Measurements from ENCODE around the gene TNFRSF1B.
"Not testable (repeated sequence)": the region's sequence is repeated elsewhere in the genome, so short reads cannot be mapped to it uniquely, and the experiment has no call there.

The TNFRSF1B gene

DNA sequence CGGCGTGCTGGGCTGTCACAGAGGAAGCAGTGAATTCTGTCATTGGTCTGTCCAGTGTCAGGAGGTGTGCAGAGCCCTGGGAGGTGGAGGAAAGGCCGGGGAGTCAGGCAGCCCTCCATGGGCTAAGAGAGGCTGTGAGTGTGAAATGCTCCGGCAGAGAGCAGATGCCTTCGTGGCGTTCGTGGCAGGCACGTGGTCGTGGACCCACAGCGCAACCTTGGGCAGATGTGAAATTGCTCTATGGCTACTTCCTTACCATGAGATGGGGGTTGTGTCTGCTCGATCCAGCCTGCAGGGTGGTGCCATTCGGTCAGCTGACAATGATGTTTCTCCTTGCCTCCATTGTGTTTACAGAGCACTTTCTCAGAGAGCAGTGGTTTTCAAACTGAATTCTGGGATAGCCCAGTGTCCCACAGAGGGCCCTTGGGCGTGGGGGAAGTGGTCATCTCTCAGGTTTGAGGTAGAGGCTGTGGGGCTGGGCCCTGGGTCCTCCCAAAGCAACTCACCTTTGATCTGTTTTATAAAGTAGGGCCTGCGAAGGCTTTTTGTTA is 27.9 kb downstream of the TNFRSF1B start:
- no peak for DNase-seq

DNA sequence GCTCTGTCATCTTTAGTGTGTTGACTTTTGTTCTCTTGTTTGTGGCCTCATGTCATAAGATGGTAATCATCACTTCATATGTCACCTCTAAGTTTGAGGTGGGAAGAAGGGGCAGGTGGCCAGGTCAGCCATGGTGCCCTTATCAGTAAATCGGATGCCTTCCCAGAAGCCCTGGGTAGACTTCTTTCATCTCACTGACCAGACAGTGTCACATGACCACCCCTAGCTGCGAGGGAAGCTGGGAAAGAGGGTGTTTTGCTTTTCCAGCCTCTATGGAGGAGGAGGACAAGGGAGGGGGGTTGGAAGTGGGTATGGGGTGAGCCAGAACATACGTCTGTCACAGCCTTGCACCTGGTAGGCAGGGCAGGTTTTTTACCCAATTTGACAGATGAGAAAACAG is 28.6 kb downstream of the TNFRSF1B start:
- DNase-seq: no peak

DNA sequence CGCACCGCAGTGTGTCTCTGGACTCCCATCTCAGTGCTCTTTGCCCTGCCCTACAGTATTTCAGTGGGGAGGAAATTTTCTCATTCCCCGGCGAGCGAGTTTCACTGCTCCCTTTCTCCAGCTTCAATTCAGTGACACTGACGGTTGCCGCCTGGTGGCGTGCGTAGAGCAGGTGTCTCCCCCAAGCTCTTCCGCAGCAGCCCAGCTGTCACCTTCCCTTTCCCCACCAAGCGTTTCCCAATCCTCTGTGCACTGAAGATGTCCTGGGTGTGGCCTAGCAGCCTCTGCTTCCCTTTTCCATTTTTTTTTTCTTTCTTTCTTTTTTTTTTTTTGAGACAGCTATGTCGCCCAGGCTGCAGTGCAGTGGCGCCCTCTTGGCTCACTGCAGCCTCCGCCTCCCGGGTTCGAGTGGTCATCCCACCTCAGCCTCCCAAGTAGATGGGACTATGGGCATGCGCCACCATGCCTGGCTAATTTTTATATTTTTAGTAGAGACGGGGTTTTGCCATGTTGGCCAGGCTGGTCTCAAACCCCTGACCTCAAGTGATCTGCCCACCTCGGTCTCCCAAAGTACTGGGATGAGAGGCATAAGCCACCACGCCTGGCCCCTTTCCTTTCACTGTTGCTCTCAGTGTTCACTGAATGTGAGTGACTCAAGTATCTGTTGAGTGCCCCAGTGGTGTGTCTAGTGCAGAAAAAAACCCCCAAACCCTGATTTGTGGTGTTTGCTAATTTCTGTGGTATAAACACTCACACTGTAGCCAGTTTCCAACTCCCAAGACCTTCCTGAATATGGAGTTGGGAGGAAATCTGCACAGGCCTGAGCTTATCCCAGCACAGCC is 30.1 kb downstream of the TNFRSF1B start:
- DNase-seq: peak; percentile 84

DNA sequence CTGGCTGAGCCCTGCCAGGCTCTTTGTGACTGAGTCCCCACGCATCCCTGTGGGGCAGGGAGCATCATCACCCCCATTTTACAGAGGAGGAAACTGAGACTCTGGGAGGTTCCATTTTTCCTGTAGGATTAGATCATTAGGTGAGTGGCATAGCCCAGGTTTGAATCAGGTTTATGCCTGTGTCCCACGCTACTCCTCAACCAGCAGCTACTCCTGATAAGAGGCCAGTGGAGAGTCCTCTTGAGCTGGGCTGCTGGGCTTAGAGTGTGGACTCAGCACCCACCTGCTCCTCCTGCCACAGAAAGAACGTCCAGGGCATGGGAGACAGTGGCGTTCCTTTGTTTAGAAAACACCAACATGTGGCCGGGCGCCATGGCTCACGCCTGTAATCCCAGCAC is 30.7 kb downstream of the TNFRSF1B start:
- no peak for DNase-seq

DNA sequence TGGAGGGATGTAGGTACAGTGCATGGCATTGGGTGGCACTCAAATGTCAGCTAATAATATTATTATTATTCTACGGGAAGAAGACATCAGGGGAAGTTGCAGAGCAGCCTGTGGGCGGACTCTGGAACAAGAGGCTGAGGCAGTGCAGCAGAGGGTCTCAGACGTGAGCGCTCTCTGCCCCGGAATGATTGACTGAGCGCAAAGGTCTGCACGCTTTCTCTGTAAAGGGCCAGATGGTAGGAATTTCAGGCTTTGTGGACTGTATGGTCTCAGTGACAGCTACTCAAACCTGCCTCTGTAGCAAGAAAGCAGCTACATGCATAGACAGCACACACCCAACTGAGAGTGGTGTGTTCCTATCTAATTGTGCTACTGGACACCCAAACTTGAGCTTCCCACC is 33.4 kb downstream of the TNFRSF1B start:
- DNase-seq: no peak

GRCh38 chr1:12201352-12202189 is 34.8 kb downstream of the TNFRSF1B start:
- DNase-seq: no peak

DNA sequence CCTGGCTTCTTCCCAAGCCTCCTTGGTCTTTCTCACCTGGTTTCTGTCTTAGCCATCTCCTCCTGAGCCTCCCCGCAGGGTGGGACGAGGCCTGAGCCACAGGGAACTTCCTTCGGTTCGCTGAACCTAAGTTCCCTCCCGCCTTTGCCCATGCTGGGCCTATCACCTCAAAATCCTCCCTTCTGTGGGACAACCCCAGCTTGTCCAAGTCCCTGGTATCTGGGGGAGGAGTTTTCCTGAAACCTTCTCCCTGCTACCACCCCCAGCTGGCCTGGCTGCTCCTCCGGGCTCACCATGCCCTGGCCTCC is 35.4 kb downstream of the TNFRSF1B start:
- DNase-seq: no peak

DNA sequence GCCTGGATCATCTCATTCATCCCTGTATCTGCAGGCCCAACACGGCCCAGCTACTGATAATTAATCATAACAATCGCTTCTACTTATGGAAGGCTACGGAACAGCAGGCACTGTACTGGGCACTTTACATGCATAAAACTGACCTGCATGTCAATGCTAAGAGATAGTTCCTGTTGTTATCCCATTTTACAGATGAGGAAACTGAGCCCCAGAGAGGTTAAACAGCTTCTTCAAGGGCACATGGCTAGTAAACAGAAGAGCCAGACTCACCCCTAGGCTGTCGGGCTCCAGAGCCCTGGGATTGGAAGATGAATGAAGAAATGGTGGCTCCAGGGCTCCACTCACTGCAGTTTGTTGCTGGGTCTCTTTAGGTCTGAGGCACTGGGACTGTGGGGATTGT is 35.8 kb downstream of the TNFRSF1B start:
- DNase-seq: no peak

DNA sequence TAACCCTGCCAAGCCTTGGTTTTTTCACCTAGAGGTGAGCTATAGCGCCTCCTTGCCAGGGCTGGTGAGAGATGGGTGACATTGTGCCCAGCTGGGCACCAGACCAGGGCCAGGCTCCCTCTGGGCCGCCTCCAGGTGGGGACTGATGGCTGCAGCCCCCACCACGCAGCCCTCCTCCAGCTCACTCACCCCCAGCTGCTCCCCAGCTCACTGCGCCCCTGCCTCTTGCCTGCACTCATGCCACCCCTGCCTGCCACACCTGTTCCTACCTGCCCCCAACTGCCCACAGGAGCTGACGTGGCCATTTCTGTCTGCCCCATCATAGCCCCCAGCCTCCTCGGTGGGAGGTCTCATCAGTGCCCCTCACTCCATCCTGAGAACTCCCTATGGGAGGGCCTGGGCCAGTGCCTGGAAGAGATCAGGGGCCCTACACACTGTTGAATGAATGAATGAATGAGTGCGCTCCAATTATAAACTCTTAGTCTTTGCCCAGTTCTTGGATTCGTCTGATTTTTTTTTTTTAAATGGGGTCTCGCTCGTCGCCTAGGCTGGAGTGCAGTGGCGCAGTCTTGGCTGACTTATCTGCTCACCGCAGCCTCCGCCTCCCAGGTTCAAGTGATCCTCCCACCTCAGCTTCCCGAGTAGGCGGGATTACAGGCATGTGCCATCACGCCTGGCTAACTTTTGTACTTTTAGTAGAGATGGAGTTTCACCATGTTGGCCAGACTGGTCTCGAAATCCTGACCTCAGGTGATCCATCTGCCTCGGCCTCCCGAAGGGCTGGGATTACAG is 36.6 kb downstream of the TNFRSF1B start:
- no peak for DNase-seq

- DNase-seq: no peak
These were observed 37.3 kb downstream of the TNFRSF1B start for GRCh38 chr1:12204140-12204539.

- DNase-seq: no peak
These were observed 38.2 kb downstream of the TNFRSF1B start for GRCh38 chr1:12204754-12205658.

GRCh38 chr1:12206238-12206637 is 39.4 kb downstream of the TNFRSF1B start:
- DNase-seq: no peak

GRCh38 chr1:12206792-12207424 is 40.1 kb downstream of the TNFRSF1B start:
- DNase-seq: no peak

DNA sequence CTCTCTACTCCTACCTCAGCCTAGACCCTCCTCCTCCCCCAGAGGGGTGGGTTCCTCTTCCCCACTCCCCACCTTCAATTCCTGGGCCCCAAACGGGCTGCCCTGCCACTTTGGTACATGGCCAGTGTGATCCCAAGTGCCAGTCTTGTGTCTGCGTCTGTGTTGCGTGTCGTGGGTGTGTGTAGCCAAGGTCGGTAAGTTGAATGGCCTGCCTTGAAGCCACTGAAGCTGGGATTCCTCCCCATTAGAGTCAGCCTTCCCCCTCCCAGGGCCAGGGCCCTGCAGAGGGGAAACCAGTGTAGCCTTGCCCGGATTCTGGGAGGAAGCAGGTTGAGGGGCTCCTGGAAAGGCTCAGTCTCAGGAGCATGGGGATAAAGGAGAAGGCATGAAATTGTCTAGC is 41.5 kb downstream of the TNFRSF1B start:
- DNase-seq: no peak

GRCh38 chr1:12208764-12209494 is 42.1 kb downstream of the TNFRSF1B start:
- DNase-seq: no peak

DNA sequence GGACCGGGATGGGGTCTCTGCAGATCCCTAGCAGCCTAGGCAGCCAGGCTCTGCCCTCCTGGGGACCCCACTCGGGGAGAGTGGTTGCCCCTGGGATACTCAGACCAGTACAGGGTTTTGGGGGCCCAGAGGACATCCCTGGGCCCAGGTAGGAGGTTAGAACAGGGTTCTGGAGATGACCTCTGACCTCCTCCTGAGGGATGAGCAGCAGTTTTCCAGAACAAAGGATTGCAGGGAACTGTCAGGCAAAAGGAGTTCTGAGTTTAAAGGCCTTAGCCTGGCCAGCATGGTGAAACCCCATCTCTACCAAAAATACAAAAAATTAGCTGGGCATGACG is 42.7 kb downstream of the TNFRSF1B start:
- no peak for DNase-seq

GRCh38 chr1:12215118-12215961 is 48.5 kb downstream of the TNFRSF1B start:
- no peak for DNase-seq

DNA sequence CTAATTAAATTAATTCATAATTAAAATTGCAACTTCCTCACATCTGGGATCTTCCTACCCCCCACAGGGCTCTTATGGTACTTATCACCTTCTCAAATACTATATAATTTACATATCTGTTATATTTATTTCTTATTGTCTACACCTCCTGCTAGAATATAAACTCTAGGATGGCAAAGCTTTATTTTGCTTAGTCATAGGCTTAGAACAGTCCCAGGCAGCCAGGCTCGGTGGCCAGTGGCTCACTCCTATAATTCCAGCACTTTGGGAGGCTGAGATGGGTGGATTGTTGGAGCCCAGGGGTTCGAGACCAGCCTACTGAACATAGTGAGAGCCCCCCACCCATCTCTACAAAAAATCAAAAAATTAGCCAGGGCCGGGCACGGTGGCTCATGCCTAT is 53.0 kb downstream of the TNFRSF1B start:
- no peak for DNase-seq

- DNase-seq: no peak
These were observed 54.1 kb downstream of the TNFRSF1B start for GRCh38 chr1:12220890-12221289.

GRCh38 chr1:12222700-12223099 is 55.9 kb downstream of the TNFRSF1B start:
- not testable (repeated sequence) for DNase-seq
